ENCODE results near the gene KIF13A.

GRCh38 chr6:17957904-17958620 lies 29.4 kb downstream of the KIF13A start:
- TF ChIP-seq POLR2AphosphoS5 (IDR thresholded peaks at IDR 0.05), result no peak
- TF ChIP-seq, protein P1, sequence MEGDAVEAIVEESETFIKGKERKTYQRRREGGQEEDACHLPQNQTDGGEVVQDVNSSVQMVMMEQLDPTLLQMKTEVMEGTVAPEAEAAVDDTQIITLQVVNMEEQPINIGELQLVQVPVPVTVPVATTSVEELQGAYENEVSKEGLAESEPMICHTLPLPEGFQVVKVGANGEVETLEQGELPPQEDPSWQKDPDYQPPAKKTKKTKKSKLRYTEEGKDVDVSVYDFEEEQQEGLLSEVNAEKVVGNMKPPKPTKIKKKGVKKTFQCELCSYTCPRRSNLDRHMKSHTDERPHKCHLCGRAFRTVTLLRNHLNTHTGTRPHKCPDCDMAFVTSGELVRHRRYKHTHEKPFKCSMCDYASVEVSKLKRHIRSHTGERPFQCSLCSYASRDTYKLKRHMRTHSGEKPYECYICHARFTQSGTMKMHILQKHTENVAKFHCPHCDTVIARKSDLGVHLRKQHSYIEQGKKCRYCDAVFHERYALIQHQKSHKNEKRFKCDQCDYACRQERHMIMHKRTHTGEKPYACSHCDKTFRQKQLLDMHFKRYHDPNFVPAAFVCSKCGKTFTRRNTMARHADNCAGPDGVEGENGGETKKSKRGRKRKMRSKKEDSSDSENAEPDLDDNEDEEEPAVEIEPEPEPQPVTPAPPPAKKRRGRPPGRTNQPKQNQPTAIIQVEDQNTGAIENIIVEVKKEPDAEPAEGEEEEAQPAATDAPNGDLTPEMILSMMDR (IDR thresholded peaks at IDR 0.05), result no peak
- TF ChIP-seq POLR2A (IDR thresholded peaks at IDR 0.05), result no peak

Data from prostate gland (tissue), 2 donors.